ENCODE data around the gene PCDHGA10.

- no peak for TF ChIP-seq CTCF (IDR thresholded peaks at IDR 0.05 in 2 of 3, conservative IDR thresholded peaks at IDR 0.05 in 1 of 3; ENCODE audit: borderline replicate concordance in 1 of 3, insufficient read depth in 1 of 3, low read depth in 2 of 3, low read length in 2 of 3)
- no peak for TF ChIP-seq EZH2 (IDR thresholded peaks at IDR 0.05)
- TF ChIP-seq POLR2A (IDR thresholded peaks at IDR 0.05; ENCODE audit: borderline replicate concordance, extremely low read depth, insufficient read depth, insufficient read length), result no peak
- TF ChIP-seq MAX (IDR thresholded peaks at IDR 0.05), result no peak
- no peak for TF ChIP-seq EZH2phosphoT487 (IDR thresholded peaks at IDR 0.05; ENCODE audit: borderline replicate concordance)
- TF ChIP-seq TCF7L2 (IDR thresholded peaks at IDR 0.05; ENCODE audit: borderline replicate concordance, extremely low read depth, insufficient read depth, insufficient read length), result no peak
Observed at GRCh38 chr5:141465351-141465750, 52.6 kb downstream of the PCDHGA10 start.
